WERI-Rb-1 (cell line): Measurements from ENCODE around the gene SH2D5.

Experiments
- DNase-seq: peaks from one replicate; pipeline ENCODE4 v3.0.0-alpha.2; 2020
- H3K27ac ChIP-seq: fragments of 250-450 bp; sonication (Bioruptor Pico); 2 replicates; pipeline ENCODE4 v1.5.1; 2020; ENCODE audit warnings: mild to moderate bottlenecking, moderate library complexity
- H3K27me3 ChIP-seq: fragments of 250-450 bp; sonication (Bioruptor Pico); 2 replicates; pipeline ENCODE4 v1.5.1; 2021; ENCODE audit warnings: mild to moderate bottlenecking, low read depth, moderate library complexity; ENCODE audit not compliant: insufficient read depth, severe bottlenecking
- H3K36me3 ChIP-seq: fragments of 250-450 bp; sonication (Bioruptor Pico); 2 replicates; pipeline ENCODE4 v1.5.1; 2020; ENCODE audit warnings: mild to moderate bottlenecking, moderate library complexity
- H3K4me3 ChIP-seq: 2 replicates; pipeline ENCODE4 v1.5.1; 2011; ENCODE audit warnings: low read depth, mild to moderate bottlenecking, control low read depth, low read length
- H3K9me3 ChIP-seq: fragments of 250-450 bp; sonication (Bioruptor Pico); 2 replicates; pipeline ENCODE4 v1.5.1; 2021; ENCODE audit warnings: mild to moderate bottlenecking, moderate library complexity; ENCODE audit not compliant: severe bottlenecking
- CTCF ChIP-seq: IDR thresholded peaks from 2 replicates; pipeline ENCODE4 v1.5.1; 2011; ENCODE audit warnings: low read depth, mild to moderate bottlenecking, control low read depth, inconsistent platforms, low read length

SH2D5 gene

GRCh38 chr1:20732588-20733359 lies at the start of gene SH2D5:
Gene SH2D5, minus strand, starts transcription at chr1:20732703. Its CDS starts 4,659 bp downstream, at chr1:20728044.
- peak; percentile 69 for DNase-seq
- TF ChIP-seq CTCF = peak; percentile 33; the same call in 1 of the 2 replicates

GRCh38 chr1:20775700-20776099 lies 43.2 kb upstream of the SH2D5 start:
- H3K4me3 ChIP-seq = no peak overlapping the region
- no peak overlapping the region for H3K27ac ChIP-seq
- no peak for DNase-seq
- H3K9me3 ChIP-seq = no peaks in the 10 kb centered on the region
- no peak for TF ChIP-seq CTCF
- no peaks in the 10 kb centered on the region for H3K27me3 ChIP-seq
- peaks cover 93% of the 10 kb centered on the region for H3K36me3 ChIP-seq

More at GRCh38 chr1:20732588-20733359, at the start of gene SH2D5:
- Histone ChIP-seq H3K9me3 (no peaks in the 10 kb centered on the region), H3K27ac (no peak within 1 kb of the TSS), H3K36me3 (peaks cover 12% of the 10 kb centered on the region), H3K27me3 (peaks cover 3% of the 10 kb centered on the region), H3K4me3 (peak within 1 kb of the TSS; percentile 44)

- no peaks in the 10 kb centered on the region for H3K9me3 ChIP-seq
- H3K36me3 ChIP-seq = peaks cover 98% of the 10 kb centered on the region
- no peak overlapping the region for H3K27ac ChIP-seq
- DNase-seq = no peak
- TF ChIP-seq CTCF = no peak
- H3K4me3 ChIP-seq = no peak overlapping the region
- H3K27me3 ChIP-seq = no peaks in the 10 kb centered on the region
These were observed 39.3 kb upstream of the SH2D5 start for GRCh38 chr1:20771780-20772179.

- H3K36me3 ChIP-seq = peaks cover 99% of the 10 kb centered on the region
- no peak for TF ChIP-seq CTCF
- H3K9me3 ChIP-seq = no peaks in the 10 kb centered on the region
- H3K27ac ChIP-seq = no peak overlapping the region
- no peak for DNase-seq
- no peak overlapping the region for H3K4me3 ChIP-seq
- no peaks in the 10 kb centered on the region for H3K27me3 ChIP-seq
These were observed 38.0 kb upstream of the SH2D5 start for GRCh38 chr1:20770314-20771087.

GRCh38 chr1:20767271-20767670 lies 34.8 kb upstream of the SH2D5 start:
- H3K4me3 ChIP-seq = no peak overlapping the region
- H3K9me3 ChIP-seq = no peaks in the 10 kb centered on the region
- H3K27me3 ChIP-seq = no peaks in the 10 kb centered on the region
- H3K27ac ChIP-seq = no peak overlapping the region
- no peak for DNase-seq
- H3K36me3 ChIP-seq = peaks cover 97% of the 10 kb centered on the region
- TF ChIP-seq CTCF = no peak
